ENCODE measurements around the gene SVEP1.

DNA sequence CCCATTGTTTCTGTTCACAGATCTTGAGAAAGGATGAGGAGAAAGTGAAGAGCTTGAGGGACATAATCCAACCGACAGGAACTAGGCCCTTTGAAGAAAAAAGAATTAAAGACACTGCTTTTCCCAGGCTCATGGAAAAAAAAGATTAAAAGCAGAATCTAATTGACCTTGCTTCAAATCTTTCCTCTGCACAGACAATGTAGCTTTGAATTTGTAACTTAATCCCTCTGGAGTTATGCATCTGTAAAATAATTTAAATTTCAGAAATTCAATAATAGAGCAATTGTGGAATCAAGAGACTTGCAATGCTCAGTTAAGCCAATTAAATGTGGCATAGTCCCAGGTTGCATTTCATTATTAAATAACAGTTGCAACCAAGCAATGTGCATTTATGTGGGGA, 64.6 kb downstream of the SVEP1 start:
- TF ChIP-seq CTCF (IDR thresholded peaks at IDR 0.05) (no peak), EP300 (IDR thresholded peaks at IDR 0.05) (no peak)
